ENCODE measurements around the gene EFCAB11.
A peak's percentile ranks its signal among the peaks of the same experiment; 100 is the strongest.

GRCh38 chr14:89899917-89900663 is 54.4 kb downstream of the EFCAB11 start:
- TF ChIP-seq CTCF (conservative IDR thresholded peaks at IDR 0.05; ENCODE audit: low read length) (peak; percentile 73), EZH2phosphoT487 (IDR thresholded peaks at IDR 0.05; ENCODE audit: borderline replicate concordance) (no peak)
